GM13976 (cell line): ENCODE measurements around the gene GFPT2.

Source experiments
- DNase-seq: peaks from one replicate; pipeline ENCODE4 v3.0.0; 2012; ENCODE audit warnings: low spot score
- CTCF ChIP-seq: IDR thresholded peaks from 2 replicates; pipeline ENCODE4 v1.5.1; 2012; ENCODE audit warnings: borderline replicate concordance, mild to moderate bottlenecking; ENCODE audit not compliant: insufficient read depth; ENCODE audit errors: extremely low read depth, missing control alignments, control extremely low read depth
- in situ Hi-C: fragments of 300-500 bp; cut with MboI; formaldehyde crosslinking; loops from one replicate; pipeline ENCODE4 v1.12.0; 2022; ENCODE audit warnings: low sequenced_read_pairs, mixed read lengths, inconsistent platforms; ENCODE audit not compliant: unreplicated experiment

GFPT2 gene

GRCh38 chr5:180281706-180282105, 71.4 kb downstream of the GFPT2 start:
- in situ Hi-C loops = no loop called here
- no peak for TF ChIP-seq CTCF
- no peak for DNase-seq

- TF ChIP-seq CTCF = no peak
- no peak for DNase-seq
- in situ Hi-C loops = no loop called here
Measured at GRCh38 chr5:180274695-180275094, 78.4 kb downstream of the GFPT2 start.

GRCh38 chr5:180271221-180271620, 81.9 kb downstream of the GFPT2 start:
- no peak for DNase-seq

GRCh38 chr5:180259260-180259611, 93.9 kb downstream of the GFPT2 start:
- no peak for TF ChIP-seq CTCF

More at GRCh38 chr5:180271221-180271620, 81.9 kb downstream of the GFPT2 start:
- TF ChIP-seq CTCF = no peak
- in situ Hi-C loops = no loop called here

GRCh38 chr5:180253036-180253824, 99.9 kb downstream of the GFPT2 start:
- in situ Hi-C loops = no loop called here
- DNase-seq = no peak
- no peak for TF ChIP-seq CTCF

More at GRCh38 chr5:180259260-180259611, 93.9 kb downstream of the GFPT2 start:
- in situ Hi-C loops = no loop called here
- DNase-seq = no peak

- DNase-seq = no peak
- TF ChIP-seq CTCF = no peak
- in situ Hi-C loops = no loop called here
Measured at GRCh38 chr5:180251887-180252286, 101.2 kb downstream of the GFPT2 start.
